GM06990 (cell line): ENCODE measurements around the gene DPP7.
"Not testable (repeated sequence)": the region's sequence is repeated elsewhere in the genome, so short reads cannot be mapped to it uniquely, and the experiment has no call there.

Experiments used
- DNase-seq: peaks from one replicate; pipeline ENCODE4 v3.0.0-alpha.2; 2011; ENCODE audit not compliant: insufficient read length; ENCODE audit errors: extremely low read depth
- H3K27me3 ChIP-seq: replicated peaks from 2 replicates; pipeline ENCODE4 v1.6.0; 2011; ENCODE audit warnings: low read length; ENCODE audit not compliant: control insufficient read depth, insufficient read depth
- H3K36me3 ChIP-seq: 2 replicates; pipeline ENCODE4 v1.5.1; 2011; ENCODE audit warnings: low read length; ENCODE audit not compliant: control insufficient read depth, insufficient read depth
- H3K4me3 ChIP-seq: replicated peaks from 2 replicates; pipeline ENCODE4 v1.5.1; 2011; ENCODE audit warnings: low read depth, mild to moderate bottlenecking, control low read depth, low read length
- CTCF ChIP-seq: IDR thresholded peaks from 2 replicates; pipeline ENCODE4 v1.5.1; 2011; ENCODE audit warnings: low read length, control low read depth, mild to moderate bottlenecking, inconsistent platforms; ENCODE audit not compliant: insufficient read depth, poor library complexity, severe bottlenecking

Gene DPP7

GRCh38 chr9:137127301-137128157, 13.0 kb upstream of the DPP7 start:
- H3K4me3 ChIP-seq: peak overlapping the region; percentile 82
- H3K36me3 ChIP-seq: no peaks in the 10 kb centered on the region
- no peak for DNase-seq
- H3K27me3 ChIP-seq: no peaks in the 10 kb centered on the region
- TF ChIP-seq CTCF: no peak

GRCh38 chr9:137126786-137127185, 12.3 kb upstream of the DPP7 start:
- no peak for TF ChIP-seq CTCF
- no peaks in the 10 kb centered on the region for H3K36me3 ChIP-seq
- peak overlapping the region; percentile 82 for H3K4me3 ChIP-seq
- no peak for DNase-seq
- H3K27me3 ChIP-seq: no peaks in the 10 kb centered on the region

- H3K27me3 ChIP-seq, DNase-seq, H3K36me3 ChIP-seq, H3K4me3 ChIP-seq: not testable (repeated sequence)
Observed at GRCh38 chr9:137123952-137124462, 9.5 kb upstream of the DPP7 start.

- no peak for TF ChIP-seq CTCF
- H3K27me3 ChIP-seq: no peaks in the 10 kb centered on the region
- no peaks in the 10 kb centered on the region for H3K36me3 ChIP-seq
- H3K4me3 ChIP-seq: no peak overlapping the region; the same call in 1 of the 2 replicates
- no peak for DNase-seq
Observed at GRCh38 chr9:137123468-137123837, 8.9 kb upstream of the DPP7 start.

- not testable (repeated sequence) for H3K27me3 ChIP-seq, DNase-seq, H3K36me3 ChIP-seq, H3K4me3 ChIP-seq
Observed at GRCh38 chr9:137122796-137123467, 8.4 kb upstream of the DPP7 start.

- H3K36me3 ChIP-seq, DNase-seq, H3K27me3 ChIP-seq, H3K4me3 ChIP-seq: not testable (repeated sequence)
Observed at GRCh38 chr9:137121927-137122795, 7.6 kb upstream of the DPP7 start.

GRCh38 chr9:137118092-137118603, 3.6 kb upstream of the DPP7 start:
- H3K4me3 ChIP-seq, DNase-seq, H3K36me3 ChIP-seq, H3K27me3 ChIP-seq: not testable (repeated sequence)
